ENCODE measurements around the gene CMIP.

GRCh38 chr16:81514568-81515258 is 70.1 kb downstream of the CMIP start:
- TF ChIP-seq CTCF (IDR thresholded peaks at IDR 0.05) (no peak), POLR2A (IDR thresholded peaks at IDR 0.05) (no peak)
